ENCODE data around the gene LRRN4CL.

Gene LRRN4CL

DNA sequence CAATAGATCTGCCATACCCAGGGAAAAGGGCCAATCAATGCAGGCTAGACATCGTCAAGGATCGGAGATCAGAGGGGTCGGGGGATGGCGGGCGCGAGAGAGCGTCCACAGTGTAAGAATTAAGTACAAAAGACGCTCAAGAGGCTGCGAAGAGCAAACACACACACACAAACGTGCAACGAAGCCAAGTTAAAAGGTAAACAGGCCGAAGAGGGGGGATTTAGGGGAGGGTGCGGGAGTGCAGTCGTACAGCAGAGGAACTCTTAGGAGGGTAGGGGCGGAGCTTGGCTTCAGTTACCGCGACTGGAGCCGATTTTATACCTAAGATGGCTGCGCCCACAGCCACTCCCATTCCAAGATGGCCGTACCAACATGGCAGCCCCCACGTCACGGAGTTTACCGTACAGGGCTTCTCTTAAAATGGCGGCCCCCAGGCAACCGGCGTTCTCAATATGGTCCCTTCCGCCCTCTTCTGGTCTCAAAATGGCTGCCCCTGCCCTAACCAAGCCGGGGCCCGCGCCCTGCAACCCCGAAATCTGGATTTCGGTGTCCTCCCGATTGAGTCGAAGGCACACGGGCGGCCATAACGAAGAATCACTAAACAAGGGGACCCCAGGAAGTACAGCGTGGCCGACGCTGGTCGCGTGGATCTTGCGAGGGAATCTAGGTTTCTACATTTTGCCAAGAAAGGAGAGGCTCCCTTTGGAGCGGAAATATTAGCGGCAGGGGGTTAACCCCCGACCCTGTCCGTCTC is 20.1 kb upstream of the LRRN4CL start:
- TF ChIP-seq, protein P1, sequence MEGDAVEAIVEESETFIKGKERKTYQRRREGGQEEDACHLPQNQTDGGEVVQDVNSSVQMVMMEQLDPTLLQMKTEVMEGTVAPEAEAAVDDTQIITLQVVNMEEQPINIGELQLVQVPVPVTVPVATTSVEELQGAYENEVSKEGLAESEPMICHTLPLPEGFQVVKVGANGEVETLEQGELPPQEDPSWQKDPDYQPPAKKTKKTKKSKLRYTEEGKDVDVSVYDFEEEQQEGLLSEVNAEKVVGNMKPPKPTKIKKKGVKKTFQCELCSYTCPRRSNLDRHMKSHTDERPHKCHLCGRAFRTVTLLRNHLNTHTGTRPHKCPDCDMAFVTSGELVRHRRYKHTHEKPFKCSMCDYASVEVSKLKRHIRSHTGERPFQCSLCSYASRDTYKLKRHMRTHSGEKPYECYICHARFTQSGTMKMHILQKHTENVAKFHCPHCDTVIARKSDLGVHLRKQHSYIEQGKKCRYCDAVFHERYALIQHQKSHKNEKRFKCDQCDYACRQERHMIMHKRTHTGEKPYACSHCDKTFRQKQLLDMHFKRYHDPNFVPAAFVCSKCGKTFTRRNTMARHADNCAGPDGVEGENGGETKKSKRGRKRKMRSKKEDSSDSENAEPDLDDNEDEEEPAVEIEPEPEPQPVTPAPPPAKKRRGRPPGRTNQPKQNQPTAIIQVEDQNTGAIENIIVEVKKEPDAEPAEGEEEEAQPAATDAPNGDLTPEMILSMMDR (IDR thresholded peaks at IDR 0.05) = no peak
- peak overlapping the region; percentile 85 for H3K27ac ChIP-seq

DNA sequence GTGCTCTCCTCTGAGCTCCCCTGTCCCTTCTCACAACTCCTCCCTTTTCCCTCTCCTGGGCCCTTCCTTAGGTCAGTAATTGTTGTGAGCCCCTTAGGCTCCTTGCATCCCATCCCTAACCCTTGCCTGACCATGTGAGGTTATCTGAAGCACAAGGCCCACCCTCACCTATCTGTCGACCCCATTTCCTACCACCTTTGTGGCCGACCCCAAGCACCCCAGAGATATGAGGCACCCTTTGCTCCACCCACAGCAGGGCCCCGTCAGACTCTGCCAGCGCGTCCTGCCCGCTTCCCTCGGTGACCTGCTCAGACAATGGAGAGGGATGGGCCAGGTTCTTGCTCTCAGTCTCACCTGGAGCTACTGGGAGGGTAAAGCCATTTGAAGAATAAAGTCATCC is 19.5 kb upstream of the LRRN4CL start:
- peak overlapping the region; percentile 85 for H3K27ac ChIP-seq
- TF ChIP-seq, protein P1 (IDR thresholded peaks at IDR 0.05) = no peak
- no peak for TF ChIP-seq ZFX (IDR thresholded peaks at IDR 0.05; ENCODE audit: borderline replicate concordance)

DNA sequence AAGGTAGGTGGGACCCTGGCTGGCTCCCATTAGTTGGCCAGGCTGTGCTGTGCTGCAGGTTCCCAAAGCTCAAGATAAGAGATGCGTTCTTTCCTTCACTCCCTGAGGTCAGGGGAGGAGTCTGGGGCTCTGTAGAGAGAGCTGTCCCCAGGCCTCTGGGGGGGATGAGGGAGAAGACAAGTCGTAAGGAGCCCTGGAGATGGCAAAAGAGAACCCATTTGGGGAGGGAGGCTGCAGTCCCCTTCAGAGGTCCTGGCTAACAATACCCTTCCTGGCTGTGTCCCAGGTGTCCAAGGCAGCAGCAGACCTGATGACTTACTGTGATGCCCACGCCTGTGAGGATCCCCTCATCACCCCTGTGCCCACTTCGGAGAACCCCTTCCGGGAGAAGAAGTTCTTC is 19.1 kb upstream of the LRRN4CL start:
- no peak for TF ChIP-seq ZFX (IDR thresholded peaks at IDR 0.05; ENCODE audit: borderline replicate concordance)
- TF ChIP-seq, protein P1 (IDR thresholded peaks at IDR 0.05) = no peak
- H3K27ac ChIP-seq = peak overlapping the region; percentile 85

DNA sequence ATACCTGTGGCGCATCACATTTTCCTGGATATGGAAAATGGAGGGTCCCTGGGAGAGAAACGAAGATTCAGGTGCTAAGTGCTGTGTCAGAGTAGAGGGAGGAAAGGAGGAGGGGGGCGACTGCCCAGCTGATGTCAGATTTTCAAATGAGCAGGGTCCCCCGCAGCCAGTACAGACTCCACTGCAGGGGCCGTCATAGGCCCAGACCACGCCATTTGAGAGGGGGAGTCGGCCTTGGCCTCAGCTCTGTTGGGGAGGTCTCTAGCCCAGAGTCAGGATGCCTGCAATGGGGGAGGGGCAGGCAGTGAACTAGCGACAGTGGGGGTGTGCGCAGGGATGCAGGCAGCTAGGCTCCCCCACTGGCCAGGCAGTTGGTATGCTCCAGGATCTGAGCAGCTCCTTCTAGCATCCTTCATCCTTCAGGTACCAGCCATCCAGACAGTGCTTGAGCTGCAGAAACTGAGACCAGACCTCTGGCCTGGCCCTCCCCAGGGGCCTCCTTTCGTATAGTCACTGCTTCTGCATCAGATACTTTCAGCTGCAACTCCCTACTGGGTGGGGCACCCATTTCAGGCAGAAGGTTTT is 18.0 kb upstream of the LRRN4CL start, which contains the start of the genes BSCL2 and GNG3:
BSCL2 (minus strand) TSS at position 148 of the 585 bp plus-strand sequence. CDS start 229 bp downstream, outside the sequence.
GNG3 (plus strand) TSS at position 400 of the 585 bp plus-strand sequence. CDS start 620 bp downstream, outside the sequence.
- no peak for TF ChIP-seq ZFX (IDR thresholded peaks at IDR 0.05; ENCODE audit: borderline replicate concordance)
- TF ChIP-seq, protein P1 (IDR thresholded peaks at IDR 0.05) = no peak
- peak within 1 kb of the TSS; percentile 85 for H3K27ac ChIP-seq

DNA sequence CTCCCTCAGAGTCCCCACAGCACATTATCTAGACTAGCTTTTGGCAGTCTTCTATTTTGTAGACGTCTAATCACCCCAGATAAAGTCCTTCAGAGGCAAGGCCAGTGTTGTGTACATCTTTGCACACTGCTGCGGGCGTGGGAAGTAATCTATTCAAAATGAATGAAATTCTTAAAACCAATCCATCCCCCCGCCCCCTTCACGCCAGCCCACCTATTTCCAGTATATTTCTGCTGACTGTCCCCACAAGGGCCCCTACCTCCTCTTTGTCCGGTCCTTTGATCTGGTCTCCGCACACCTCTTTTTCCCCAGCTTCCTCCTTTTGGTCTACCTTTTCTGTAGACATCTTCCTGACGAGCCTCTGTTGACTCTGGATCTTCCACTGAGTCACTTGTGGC is 17.5 kb upstream of the LRRN4CL start:
- peak overlapping the region; percentile 85 for H3K27ac ChIP-seq
- no peak for TF ChIP-seq ZFX (IDR thresholded peaks at IDR 0.05; ENCODE audit: borderline replicate concordance)
- TF ChIP-seq, protein P1 (IDR thresholded peaks at IDR 0.05) = no peak

DNA sequence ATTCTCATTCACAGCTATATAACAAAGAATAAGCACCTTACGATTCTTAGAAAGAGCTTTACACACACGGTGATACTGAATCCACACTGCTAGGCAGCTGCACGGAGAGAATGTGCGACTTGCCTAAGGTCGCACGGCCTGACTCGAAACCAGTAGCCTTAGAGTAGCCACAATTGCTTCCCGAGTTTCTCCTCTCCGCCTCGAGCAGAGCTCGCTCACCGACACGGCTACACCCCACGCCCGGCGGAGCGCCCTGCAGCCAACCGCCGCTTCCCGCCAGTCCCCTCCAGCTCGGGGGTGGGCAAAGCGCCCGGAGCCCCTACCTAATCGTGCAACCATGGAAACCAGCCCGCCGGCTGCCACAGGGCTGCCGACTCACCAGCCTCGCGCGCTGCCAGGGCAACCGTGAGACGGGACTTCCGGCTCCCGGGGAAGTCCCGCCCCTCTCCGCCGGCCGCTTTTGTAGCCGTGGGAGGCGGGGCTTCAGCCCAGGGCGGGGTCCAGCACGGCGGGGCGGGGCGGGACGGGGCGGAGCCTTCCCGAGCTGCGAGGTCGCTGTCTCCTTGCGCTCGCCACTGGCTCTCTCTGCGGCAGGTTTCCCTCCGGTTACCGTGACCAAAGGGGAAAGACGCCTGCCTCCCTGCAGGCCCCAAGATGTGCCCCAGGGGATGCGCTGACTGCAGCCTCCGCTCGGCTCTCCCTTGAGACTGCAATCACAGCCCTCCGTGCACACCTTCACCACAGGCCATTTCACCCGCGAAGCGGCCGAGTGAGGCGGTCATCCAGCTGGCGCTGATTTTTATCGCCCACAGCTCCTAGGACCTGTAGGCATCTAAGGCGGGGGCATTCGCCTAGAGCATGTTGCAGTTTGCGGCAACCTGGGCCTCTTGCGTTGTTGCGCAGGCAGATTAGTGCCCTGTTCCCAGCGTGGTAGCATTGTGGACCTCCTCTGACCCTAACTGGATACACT is 16.8 kb upstream of the LRRN4CL start:
- TF ChIP-seq ZFX (IDR thresholded peaks at IDR 0.05; ENCODE audit: borderline replicate concordance) = no peak
- TF ChIP-seq, protein P1 (IDR thresholded peaks at IDR 0.05) = 0 out of 2 replicates have a peak, but pooled peaks have one; percentile 3
- H3K27ac ChIP-seq = peak overlapping the region; percentile 85
